ENCODE measurements around the gene METTL16.

GRCh38 chr17:2421315-2422147 lies 90.2 kb downstream of the METTL16 start:
- TF ChIP-seq CTCF (IDR thresholded peaks at IDR 0.05; ENCODE audit: low read depth, low read length) (no peak), MYC (IDR thresholded peaks at IDR 0.05; ENCODE audit: low read depth, low read length) (no peak), POLR2A (IDR thresholded peaks at IDR 0.05; ENCODE audit: extremely low read depth, insufficient read length) (no peak), MAX (IDR thresholded peaks at IDR 0.05; ENCODE audit: low read depth, low read length) (no peak)

Data from NB4 (cell line).